Tibial nerve (tissue), 3 donors: ENCODE measurements around the gene METRN.

Experiments used
- CTCF ChIP-seq, 5 experiments: fragments of 200-600 bp in 3 of 5; fragments of 450-650 bp in 2 of 5; sonication (generic) in 3 of 5; IDR thresholded peaks; one replicate each; pipeline ENCODE4 v1.5.1; 2016 to 2019; ENCODE audit warnings: antibody characterized with exemption in 5 of 5, mild to moderate bottlenecking in 3 of 5, moderate library complexity in 2 of 5
- POLR2A ChIP-seq, 2 donors: fragments of 450-650 bp; IDR thresholded peaks; one replicate each; pipeline ENCODE4 v1.6.1; 2017; ENCODE audit warnings: antibody characterized with exemption in 2 of 2, mild to moderate bottlenecking in 2 of 2, moderate library complexity in 2 of 2

GRCh38 chr16:708019-708418, 6.9 kb upstream of the METRN start:
- no peak for TF ChIP-seq CTCF (IDR thresholded peaks at IDR 0.05)
- no peak for TF ChIP-seq POLR2A (IDR thresholded peaks at IDR 0.05)
